ENCODE measurements around the gene NOC2L. TPM values are rescaled to one million over a fixed set of nuclear protein-coding genes. Genes with fewer than 3 reads are reported as not detected.

Gene NOC2L
- total and polyA plus RNA-seq, 9 of the 15 experiments (the other 6 are each of a cell fraction or from before 2014, with no cell fraction given) = 4.0 to 410 (median 200) TPM

DNA sequence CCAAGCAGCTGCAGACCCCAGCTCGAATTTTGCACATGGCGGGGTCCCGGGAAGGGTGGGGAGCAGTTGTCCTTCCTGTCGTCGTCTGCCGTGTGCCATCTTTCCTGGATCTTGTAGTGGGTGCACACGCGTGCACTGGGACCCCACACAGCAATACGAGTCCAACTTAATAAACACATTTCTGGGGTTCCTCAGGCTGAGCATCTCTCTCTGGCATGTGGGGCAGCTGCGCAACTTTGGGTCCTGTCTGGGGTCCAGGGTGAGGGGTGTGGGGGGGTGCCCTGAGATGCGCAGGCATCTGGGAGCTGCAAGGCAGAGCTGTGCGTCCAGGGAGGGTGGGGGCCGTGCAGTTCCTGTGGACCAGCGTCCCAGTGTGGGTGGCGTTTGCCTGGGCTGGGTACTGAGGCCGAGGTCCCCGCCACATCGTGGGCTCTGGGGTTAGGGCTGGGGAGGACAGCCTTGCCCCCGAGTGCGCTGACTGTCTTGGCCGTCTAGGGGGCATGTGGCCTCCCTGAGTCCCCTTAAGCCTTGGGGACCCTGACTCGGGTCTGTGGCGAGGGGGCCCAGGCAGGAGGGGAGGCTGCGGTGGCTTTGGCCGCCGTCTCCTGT is 6.6 kb upstream of the NOC2L start (continued):
- TF ChIP-seq HMGN3 (IDR thresholded peaks at IDR 0.05; ENCODE audit: borderline replicate concordance, extremely low read depth, insufficient read length, low read depth, low read length) = peak; percentile 28
- TF ChIP-seq, protein P1, sequence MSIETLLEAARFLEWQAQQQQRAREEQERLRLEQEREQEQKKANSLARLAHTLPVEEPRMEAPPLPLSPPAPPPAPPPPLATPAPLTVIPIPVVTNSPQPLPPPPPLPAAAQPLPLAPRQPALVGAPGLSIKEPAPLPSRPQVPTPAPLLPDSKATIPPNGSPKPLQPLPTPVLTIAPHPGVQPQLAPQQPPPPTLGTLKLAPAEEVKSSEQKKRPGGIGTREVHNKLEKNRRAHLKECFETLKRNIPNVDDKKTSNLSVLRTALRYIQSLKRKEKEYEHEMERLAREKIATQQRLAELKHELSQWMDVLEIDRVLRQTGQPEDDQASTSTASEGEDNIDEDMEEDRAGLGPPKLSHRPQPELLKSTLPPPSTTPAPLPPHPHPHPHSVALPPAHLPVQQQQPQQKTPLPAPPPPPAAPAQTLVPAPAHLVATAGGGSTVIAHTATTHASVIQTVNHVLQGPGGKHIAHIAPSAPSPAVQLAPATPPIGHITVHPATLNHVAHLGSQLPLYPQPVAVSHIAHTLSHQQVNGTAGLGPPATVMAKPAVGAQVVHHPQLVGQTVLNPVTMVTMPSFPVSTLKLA (conservative IDR thresholded peaks at IDR 0.05) = no peak
- TF ChIP-seq, protein P2, sequence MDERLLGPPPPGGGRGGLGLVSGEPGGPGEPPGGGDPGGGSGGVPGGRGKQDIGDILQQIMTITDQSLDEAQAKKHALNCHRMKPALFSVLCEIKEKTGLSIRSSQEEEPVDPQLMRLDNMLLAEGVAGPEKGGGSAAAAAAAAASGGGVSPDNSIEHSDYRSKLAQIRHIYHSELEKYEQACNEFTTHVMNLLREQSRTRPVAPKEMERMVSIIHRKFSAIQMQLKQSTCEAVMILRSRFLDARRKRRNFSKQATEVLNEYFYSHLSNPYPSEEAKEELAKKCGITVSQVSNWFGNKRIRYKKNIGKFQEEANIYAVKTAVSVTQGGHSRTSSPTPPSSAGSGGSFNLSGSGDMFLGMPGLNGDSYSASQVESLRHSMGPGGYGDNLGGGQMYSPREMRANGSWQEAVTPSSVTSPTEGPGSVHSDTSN (CRISPR knock-in tag; IDR thresholded peaks at IDR 0.05; ENCODE audit: low read depth) = no peak
- TF ChIP-seq, protein P2 (tag; conservative IDR thresholded peaks at IDR 0.05; ENCODE audit: low read depth) = no peak
